ENCODE data around the gene CDC42SE2.

DNA sequence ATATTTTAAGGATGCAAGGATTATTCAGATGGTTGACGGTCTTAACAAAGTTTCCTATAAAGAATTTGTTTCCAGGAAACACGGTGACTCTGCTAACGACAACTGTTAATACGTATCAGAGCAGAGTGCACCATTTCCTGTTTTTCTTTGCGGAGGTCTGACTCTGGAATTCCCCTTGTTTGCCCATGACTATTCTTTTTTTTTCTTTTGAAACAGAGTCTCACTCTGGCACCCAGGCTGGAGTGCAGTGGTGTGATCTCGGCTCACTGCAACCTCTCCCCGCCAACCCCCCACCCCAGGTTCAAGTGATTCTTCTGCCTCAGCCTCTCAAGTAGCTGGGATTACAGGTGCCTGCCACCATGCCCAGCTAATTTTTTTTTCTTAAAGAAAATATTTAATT is 115.9 kb downstream of the CDC42SE2 start:
- TF ChIP-seq POLR2A (IDR thresholded peaks at IDR 0.05) (peak in 1 of 4 donors; percentile 22), CTCF (IDR thresholded peaks at IDR 0.05) (no peak)

Measured in esophagus squamous epithelium (tissue), 4 donors.